HG03457 (cell line): Measurements from ENCODE around the gene CRYGD.
"Not testable (repeated sequence)": the region's sequence is repeated elsewhere in the genome, so short reads cannot be mapped to it uniquely, and the experiment has no call there.

Experiments used
- ATAC-seq: cut with Tn5 transposase; IDR thresholded peaks from one replicate; pipeline ENCODE4 v1.9.1; 2021; ENCODE audit warnings: moderate number of reproducible peaks; ENCODE audit not compliant: unreplicated experiment

CRYGD gene

DNA sequence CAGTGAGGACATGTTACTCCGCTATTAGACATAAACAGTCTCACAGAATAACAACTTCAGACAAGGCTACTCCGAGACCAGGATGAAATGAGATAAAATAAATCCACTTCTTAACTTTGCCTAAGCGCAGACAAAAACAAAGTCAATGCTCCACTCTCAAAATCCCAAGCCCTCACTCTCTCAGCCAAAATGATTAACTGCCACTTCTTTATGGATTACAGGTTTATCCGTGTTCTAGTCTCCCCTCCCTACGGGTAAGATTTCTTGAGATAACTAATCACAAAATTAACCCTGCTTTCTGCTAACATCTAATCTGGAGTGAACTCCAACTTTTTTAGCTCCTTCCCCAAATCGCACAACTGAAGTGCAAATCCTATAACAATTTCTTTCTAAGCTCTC, 6.4 kb upstream of the CRYGD start:
- no peak for ATAC-seq

DNA sequence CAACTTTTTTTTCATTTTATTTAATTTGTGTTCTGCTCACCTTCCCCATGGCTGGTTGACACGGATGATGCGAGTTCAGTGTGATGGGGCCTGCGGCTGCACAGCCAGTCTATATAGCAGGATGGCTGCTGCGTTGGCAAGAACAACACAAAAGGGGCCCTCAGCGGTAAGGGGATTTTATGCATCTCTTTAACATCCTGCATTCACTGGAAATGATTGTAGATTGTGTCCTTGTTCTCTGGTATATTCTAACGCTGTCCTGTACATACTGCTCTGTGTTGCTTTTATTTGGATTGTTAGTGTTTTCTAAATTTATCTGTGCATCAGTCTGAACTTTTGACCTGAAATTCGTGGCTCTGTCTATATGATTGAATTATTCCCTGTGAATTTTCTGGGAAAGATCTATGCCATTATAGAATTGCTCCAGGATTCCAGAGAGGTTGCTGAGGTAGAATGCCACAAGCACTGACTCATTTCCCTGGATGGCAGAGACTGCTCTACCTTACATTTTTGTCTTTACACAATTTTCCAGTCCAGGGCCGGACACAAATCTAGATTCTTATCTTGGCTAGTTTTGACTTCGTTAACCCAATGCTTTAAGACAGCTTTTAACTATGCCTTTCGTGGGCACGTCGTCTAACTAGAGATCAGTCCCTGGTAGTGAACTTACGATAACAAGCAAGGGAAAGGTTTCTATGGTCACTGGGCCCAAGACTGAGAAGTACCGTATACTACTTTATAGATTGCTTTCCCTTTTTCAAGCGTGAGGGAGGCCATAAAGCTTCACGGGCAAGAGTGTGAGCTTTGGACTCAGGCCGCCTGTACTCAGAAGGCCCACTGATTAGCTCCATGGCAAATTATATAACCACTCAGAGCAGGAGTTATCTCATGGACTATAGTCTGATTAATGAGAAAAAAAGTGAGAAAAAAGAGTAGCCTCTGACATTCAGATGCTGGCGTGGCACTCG, 5.7 kb upstream of the CRYGD start, which contains the start of gene CRYGC:
Gene CRYGC, minus strand, starts transcription at position 85 of the 968 bp plus-strand sequence. Its CDS starts 36 bp downstream, at position 49.
- no peak for ATAC-seq

DNA sequence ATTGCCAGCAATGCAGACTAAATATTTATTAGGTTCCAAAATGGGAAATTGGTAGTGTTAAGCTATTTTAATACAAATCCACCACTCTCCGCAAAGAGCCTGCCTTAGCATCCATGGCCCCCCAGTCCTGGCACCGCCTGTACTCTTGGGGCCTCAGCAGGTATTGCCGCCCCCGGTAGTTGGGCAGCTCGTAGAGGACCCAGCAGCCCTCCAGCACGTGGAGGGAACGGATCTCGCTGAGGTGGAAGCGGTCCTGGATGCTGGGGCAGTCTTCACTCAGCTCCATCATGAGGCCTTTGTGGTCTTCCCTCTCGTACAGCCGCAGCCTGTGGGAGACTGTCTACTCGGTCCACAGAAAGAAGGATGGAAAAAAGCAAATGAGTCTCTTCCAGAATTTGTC, 3.8 kb upstream of the CRYGD start:
- ATAC-seq: no peak

GRCh38 chr2:208127090-208127489, 2.8 kb upstream of the CRYGD start:
- no peak for ATAC-seq

DNA sequence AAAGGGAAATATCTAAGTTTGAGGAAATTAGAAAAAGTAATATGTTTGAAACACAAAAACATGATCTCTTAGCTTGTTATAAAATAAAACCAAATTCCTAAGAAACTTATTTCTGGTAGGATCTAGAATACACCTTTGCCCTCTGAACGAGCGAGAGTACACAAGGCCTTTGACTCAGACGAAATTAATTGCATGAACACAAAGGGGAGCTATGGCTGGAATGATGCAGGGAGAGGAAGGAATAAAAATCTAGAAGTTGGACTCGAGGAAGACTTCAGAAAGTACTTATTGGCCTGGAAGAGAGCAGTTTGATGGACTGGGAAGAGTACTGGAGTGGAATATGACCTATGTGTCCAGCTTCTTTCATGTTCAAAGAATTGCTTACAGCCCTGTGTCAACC, 927 bp upstream of the CRYGD start:
- no peak for ATAC-seq

- no peak for ATAC-seq
Observed at GRCh38 chr2:208122248-208122647, 2.1 kb downstream of the CRYGD start.

- ATAC-seq: no peak
Observed at GRCh38 chr2:208118918-208119317, 5.4 kb downstream of the CRYGD start.

GRCh38 chr2:208117390-208117789, 6.9 kb downstream of the CRYGD start:
- not testable (repeated sequence) for ATAC-seq

- no peak for ATAC-seq
Observed at GRCh38 chr2:208112969-208113368, 11.4 kb downstream of the CRYGD start.

GRCh38 chr2:208112273-208112745, 12.0 kb downstream of the CRYGD start:
- not testable (repeated sequence) for ATAC-seq

DNA sequence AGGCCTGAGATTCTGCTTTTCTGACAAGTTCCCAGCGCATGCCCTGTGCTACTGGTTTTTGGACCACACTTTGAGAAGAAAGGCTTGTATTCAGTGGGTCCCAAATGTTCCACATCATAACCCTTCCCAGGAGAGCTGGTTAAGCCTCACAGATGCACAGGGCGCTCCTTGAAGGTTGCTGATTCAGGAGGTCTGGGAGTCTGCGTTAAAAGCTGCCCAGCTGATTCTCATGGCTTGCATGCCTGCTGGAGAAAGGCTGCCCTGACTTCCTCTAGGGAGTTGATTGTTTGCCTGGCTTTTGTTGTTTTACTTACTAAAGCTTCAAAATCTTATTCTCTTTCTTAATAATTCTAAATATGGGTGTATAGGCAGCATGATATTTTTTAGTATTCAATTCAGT, 20.7 kb downstream of the CRYGD start:
- no peak for ATAC-seq

GRCh38 chr2:208101716-208102631, 22.4 kb downstream of the CRYGD start:
- ATAC-seq: no peak

- no peak for ATAC-seq
Observed at GRCh38 chr2:208099682-208100470, 24.4 kb downstream of the CRYGD start.

DNA sequence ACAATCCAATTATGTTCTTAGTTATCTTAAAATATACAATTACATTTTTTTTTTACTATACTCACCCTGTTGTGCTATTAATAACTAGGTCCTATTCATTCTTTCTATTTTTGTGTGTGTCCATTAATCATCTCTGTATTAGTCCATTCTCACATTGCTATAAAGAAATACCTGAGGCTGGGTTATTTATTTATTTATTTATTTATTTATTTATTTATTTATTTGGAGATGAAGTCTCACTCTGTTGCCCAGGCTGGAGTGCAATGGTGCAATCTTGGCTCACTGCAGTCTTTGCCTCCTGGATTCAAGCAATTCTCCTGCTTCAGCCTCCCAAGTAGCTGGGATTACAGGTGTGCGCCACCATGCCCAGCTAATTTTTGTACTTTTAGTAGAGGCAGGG, 25.6 kb downstream of the CRYGD start:
- not testable (repeated sequence) for ATAC-seq

- ATAC-seq: no peak
Observed at GRCh38 chr2:208098267-208098666, 26.1 kb downstream of the CRYGD start.

GRCh38 chr2:208097801-208098200, 26.5 kb downstream of the CRYGD start:
- ATAC-seq: no peak

DNA sequence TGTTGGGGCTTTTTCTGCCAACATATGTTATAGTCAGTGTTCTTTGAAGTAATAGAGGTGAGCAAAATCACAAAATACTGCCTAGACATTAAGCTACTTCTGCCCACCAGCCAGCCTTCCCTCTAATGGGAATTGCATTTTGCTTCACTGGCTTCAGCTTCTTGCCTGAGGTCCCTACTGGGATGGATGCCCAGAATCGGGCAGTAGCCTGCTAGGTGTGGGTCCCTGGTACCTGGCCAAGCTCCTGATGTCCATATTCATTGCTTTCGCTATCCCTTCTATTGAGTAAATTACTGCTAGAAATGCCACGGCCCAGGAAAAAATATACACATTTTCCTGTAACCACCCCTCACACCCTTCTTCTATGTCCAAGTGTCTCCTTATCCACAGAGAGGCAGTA, 27.0 kb downstream of the CRYGD start:
- ATAC-seq: no peak

DNA sequence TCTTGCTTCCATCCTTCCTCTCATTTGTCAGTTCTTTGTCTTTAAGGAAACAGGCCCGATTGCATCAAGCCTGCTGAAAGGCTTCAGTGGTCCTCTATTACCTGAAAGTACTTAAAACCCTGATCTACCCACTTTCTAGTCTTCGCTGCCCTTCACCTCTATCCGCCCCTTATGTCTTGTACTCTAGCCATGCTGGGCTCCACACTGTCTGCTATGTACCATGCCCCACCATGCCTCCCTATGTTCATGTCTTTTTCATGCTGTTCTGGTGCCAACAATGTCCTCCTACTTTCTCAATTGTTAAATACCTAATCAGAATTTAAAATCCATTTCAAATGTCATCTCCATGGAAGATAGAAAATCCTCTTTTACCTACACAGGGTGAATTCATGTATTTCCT, 28.2 kb downstream of the CRYGD start:
- ATAC-seq: no peak

- ATAC-seq: no peak
Observed at GRCh38 chr2:208093128-208093527, 31.2 kb downstream of the CRYGD start.

DNA sequence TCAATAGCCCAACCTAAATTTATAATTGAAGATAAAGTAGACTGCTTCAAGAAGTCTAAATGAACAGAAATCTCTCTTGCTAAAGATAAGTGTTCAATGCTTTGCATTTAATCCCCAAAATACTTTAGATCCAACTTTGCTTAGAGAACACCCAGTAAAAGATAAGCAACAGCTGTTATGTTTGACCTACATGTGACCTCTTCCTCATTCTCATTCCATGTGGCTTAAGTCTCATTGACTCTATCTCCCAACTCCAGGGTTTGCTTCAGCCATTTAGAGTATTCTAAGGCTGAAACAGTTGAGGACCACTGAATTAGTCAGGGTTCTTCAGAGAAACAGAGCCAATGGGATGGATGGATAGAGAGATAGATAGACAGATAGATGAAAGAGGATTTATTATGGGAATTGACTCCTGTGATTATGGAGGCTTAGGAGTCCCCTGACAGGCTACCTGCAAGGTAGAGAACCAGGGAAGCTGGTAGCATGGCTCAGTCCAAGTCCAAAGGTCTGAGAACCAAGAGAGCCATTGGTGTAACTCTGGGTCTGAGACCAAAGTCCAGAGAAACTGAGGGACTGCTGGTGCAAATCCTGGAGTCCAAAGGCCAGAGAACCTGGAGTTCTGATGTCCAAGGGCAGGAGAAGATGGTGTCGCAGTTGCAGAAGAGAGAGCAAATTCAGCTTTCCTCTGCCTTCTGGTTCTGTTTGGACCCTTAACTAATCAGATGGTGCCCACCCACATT, 32.1 kb downstream of the CRYGD start:
- ATAC-seq: no peak
